GM23338 (cell line): ENCODE data around the gene COIL. TPM values are rescaled to one million over a fixed set of nuclear protein-coding genes. Genes with fewer than 3 reads are reported as not detected.

Experiments
- ATAC-seq: fragments of 200-7000 bp; cut with Tn5 transposase; 3 replicates; pipeline ENCODE4 v1.9.1; 2020
- DNase-seq: peaks from one replicate; pipeline ENCODE4 v3.0.0-alpha.2; 2015; ENCODE audit warnings: low spot score
- H2AFZ ChIP-seq: fragments of 200-600 bp; sonication (generic); 2 replicates; pipeline ENCODE4 v1.8.0; 2016; ENCODE audit warnings: antibody characterized with exemption, mild to moderate bottlenecking, moderate library complexity
- H3F3A ChIP-seq: fragments of 200-600 bp; sonication (generic); replicated peaks from 2 replicates; pipeline ENCODE4 v1.8.0; 2017; ENCODE audit warnings: antibody characterized with exemption, mixed run types, low read depth
- H3K27ac ChIP-seq: fragments of 200-600 bp; sonication (generic); 2 replicates; pipeline ENCODE4 v1.6.1; 2016; ENCODE audit warnings: low read depth
- H3K27me3 ChIP-seq: fragments of 200-600 bp; sonication (generic); 2 replicates; pipeline ENCODE4 v1.8.0; 2016; ENCODE audit warnings: mild to moderate bottlenecking, mixed run types, moderate library complexity; ENCODE audit not compliant: insufficient read depth
- H3K36me3 ChIP-seq: fragments of 200-600 bp; sonication (generic); 2 replicates; pipeline ENCODE4 v1.8.0; 2016; ENCODE audit warnings: mild to moderate bottlenecking; ENCODE audit not compliant: insufficient read depth
- H3K4me1 ChIP-seq: fragments of 200-600 bp; sonication (generic); 2 replicates; pipeline ENCODE4 v1.8.0; 2016; ENCODE audit warnings: mild to moderate bottlenecking, moderate library complexity; ENCODE audit not compliant: insufficient read depth
- H3K4me2 ChIP-seq: fragments of 200-600 bp; sonication (generic); 2 replicates; pipeline ENCODE4 v1.7.1; 2017; ENCODE audit warnings: mixed run types
- H3K4me3 ChIP-seq: fragments of 200-600 bp; sonication (generic); 2 replicates; pipeline ENCODE4 v1.6.1; 2016; ENCODE audit warnings: mixed run types
- H3K79me2 ChIP-seq: fragments of 200-600 bp; sonication (generic); replicated peaks from 2 replicates; pipeline ENCODE4 v1.8.0; 2017; ENCODE audit warnings: mild to moderate bottlenecking; ENCODE audit not compliant: insufficient read depth
- H3K9me2 ChIP-seq: fragments of 200-600 bp; sonication (generic); 2 replicates; pipeline ENCODE4 v1.8.0; 2017; ENCODE audit not compliant: insufficient read depth
- H4K20me1 ChIP-seq: fragments of 200-600 bp; sonication (generic); replicated peaks from 2 replicates; pipeline ENCODE4 v1.8.0; 2017; ENCODE audit warnings: mild to moderate bottlenecking; ENCODE audit not compliant: insufficient read depth
- H3K27ac Mint-ChIP-seq: 2 replicates; pipeline ENCODE4 v1.8.0; 2020; ENCODE audit warnings: inconsistent platforms, mild to moderate bottlenecking, moderate library complexity, mixed read lengths
- H3K27me3 Mint-ChIP-seq: 3 replicates; pipeline ENCODE4 v1.8.0; 2022; ENCODE audit warnings: low read depth, mild to moderate bottlenecking, moderate library complexity, mixed read lengths, inconsistent platforms; ENCODE audit not compliant: insufficient read depth, poor library complexity
- H3K36me3 Mint-ChIP-seq: 3 replicates; pipeline ENCODE4 v1.8.0; 2021; ENCODE audit warnings: low read depth, mild to moderate bottlenecking, inconsistent platforms, moderate library complexity, mixed read lengths
- H3K4me1 Mint-ChIP-seq: 3 replicates; pipeline ENCODE4 v1.8.0; 2020; ENCODE audit warnings: mild to moderate bottlenecking, inconsistent platforms, mixed read lengths
- H3K4me3 Mint-ChIP-seq: 3 replicates; pipeline ENCODE4 v1.8.0; 2021; ENCODE audit warnings: moderate library complexity, mild to moderate bottlenecking, inconsistent platforms, mixed read lengths
- H3K9me3 Mint-ChIP-seq: 3 replicates; pipeline ENCODE4 v1.8.0; 2020; ENCODE audit warnings: moderate library complexity, mild to moderate bottlenecking, inconsistent platforms, mixed read lengths
- CTCF ChIP-seq, 2 experiments: fragments of 200-600 bp in 1 of 2; sonication (generic) in 1 of 2; conservative IDR thresholded peaks; 2 replicates each; pipeline versions ENCODE4 v1.5.1 to v1.6.1; 2016 to 2017; ENCODE audit warnings: antibody characterized with exemption in 2 of 2, low read depth in 2 of 2, mild to moderate bottlenecking in 2 of 2, moderate library complexity in 1 of 2
- EZH2 ChIP-seq: fragments of 200-600 bp; sonication (generic); IDR thresholded peaks from one replicate; pipeline ENCODE4 v1.8.0; 2017; ENCODE audit warnings: antibody characterized with exemption, mild to moderate bottlenecking, low read depth; ENCODE audit not compliant: unreplicated experiment
- EZH2phosphoT487 ChIP-seq: fragments of 200-600 bp; sonication (generic); IDR thresholded peaks from one replicate; pipeline ENCODE4 v1.8.1; 2018; ENCODE audit warnings: antibody characterized with exemption; ENCODE audit not compliant: unreplicated experiment
- NANOG ChIP-seq: IDR thresholded peaks from 2 replicates; pipeline ENCODE4 v1.6.1; 2016; ENCODE audit warnings: antibody characterized with exemption, borderline replicate concordance
- STAT1 ChIP-seq: IDR thresholded peaks from one replicate; pipeline ENCODE4 v1.6.1; 2016; ENCODE audit warnings: antibody characterized with exemption; ENCODE audit not compliant: unreplicated experiment
- ZNF331 ChIP-seq: fragments of 250-450 bp; sonication (Bioruptor Pico); IDR thresholded peaks from 2 replicates; pipeline ENCODE4 v1.5.0; 2020; ENCODE audit warnings: low read depth, mild to moderate bottlenecking, moderate library complexity
- polyA plus RNA-seq: library from polyadenylated mRNA; unstranded; fragments of >200 nt; fragmentation: Nextera tagmentation; extraction: Ambion mirVana; gene quantifications from 2 replicates; pipeline ENCODE4 v1.2.1, GENCODE V29; 2016
- total RNA-seq: library from RNA; depleted of rRNA; stranded (reverse); fragments of >200 nt; shearing (Covaris generic); gene quantifications from 2 replicates; pipeline ENCODE4 v1.2.3, GENCODE V29; 2014
- TF ChIP-seq, protein P1 (sequence below): fragments of 250-450 bp; sonication (Bioruptor Pico); IDR thresholded peaks from 2 replicates; pipeline ENCODE4 v1.5.0; 2020; ENCODE audit warnings: mild to moderate bottlenecking, moderate library complexity

Gene COIL
- total and polyA plus RNA-seq, 2 experiments from 2014 or later: 18.5 to 32.2 TPM

- TF ChIP-seq, protein P1, sequence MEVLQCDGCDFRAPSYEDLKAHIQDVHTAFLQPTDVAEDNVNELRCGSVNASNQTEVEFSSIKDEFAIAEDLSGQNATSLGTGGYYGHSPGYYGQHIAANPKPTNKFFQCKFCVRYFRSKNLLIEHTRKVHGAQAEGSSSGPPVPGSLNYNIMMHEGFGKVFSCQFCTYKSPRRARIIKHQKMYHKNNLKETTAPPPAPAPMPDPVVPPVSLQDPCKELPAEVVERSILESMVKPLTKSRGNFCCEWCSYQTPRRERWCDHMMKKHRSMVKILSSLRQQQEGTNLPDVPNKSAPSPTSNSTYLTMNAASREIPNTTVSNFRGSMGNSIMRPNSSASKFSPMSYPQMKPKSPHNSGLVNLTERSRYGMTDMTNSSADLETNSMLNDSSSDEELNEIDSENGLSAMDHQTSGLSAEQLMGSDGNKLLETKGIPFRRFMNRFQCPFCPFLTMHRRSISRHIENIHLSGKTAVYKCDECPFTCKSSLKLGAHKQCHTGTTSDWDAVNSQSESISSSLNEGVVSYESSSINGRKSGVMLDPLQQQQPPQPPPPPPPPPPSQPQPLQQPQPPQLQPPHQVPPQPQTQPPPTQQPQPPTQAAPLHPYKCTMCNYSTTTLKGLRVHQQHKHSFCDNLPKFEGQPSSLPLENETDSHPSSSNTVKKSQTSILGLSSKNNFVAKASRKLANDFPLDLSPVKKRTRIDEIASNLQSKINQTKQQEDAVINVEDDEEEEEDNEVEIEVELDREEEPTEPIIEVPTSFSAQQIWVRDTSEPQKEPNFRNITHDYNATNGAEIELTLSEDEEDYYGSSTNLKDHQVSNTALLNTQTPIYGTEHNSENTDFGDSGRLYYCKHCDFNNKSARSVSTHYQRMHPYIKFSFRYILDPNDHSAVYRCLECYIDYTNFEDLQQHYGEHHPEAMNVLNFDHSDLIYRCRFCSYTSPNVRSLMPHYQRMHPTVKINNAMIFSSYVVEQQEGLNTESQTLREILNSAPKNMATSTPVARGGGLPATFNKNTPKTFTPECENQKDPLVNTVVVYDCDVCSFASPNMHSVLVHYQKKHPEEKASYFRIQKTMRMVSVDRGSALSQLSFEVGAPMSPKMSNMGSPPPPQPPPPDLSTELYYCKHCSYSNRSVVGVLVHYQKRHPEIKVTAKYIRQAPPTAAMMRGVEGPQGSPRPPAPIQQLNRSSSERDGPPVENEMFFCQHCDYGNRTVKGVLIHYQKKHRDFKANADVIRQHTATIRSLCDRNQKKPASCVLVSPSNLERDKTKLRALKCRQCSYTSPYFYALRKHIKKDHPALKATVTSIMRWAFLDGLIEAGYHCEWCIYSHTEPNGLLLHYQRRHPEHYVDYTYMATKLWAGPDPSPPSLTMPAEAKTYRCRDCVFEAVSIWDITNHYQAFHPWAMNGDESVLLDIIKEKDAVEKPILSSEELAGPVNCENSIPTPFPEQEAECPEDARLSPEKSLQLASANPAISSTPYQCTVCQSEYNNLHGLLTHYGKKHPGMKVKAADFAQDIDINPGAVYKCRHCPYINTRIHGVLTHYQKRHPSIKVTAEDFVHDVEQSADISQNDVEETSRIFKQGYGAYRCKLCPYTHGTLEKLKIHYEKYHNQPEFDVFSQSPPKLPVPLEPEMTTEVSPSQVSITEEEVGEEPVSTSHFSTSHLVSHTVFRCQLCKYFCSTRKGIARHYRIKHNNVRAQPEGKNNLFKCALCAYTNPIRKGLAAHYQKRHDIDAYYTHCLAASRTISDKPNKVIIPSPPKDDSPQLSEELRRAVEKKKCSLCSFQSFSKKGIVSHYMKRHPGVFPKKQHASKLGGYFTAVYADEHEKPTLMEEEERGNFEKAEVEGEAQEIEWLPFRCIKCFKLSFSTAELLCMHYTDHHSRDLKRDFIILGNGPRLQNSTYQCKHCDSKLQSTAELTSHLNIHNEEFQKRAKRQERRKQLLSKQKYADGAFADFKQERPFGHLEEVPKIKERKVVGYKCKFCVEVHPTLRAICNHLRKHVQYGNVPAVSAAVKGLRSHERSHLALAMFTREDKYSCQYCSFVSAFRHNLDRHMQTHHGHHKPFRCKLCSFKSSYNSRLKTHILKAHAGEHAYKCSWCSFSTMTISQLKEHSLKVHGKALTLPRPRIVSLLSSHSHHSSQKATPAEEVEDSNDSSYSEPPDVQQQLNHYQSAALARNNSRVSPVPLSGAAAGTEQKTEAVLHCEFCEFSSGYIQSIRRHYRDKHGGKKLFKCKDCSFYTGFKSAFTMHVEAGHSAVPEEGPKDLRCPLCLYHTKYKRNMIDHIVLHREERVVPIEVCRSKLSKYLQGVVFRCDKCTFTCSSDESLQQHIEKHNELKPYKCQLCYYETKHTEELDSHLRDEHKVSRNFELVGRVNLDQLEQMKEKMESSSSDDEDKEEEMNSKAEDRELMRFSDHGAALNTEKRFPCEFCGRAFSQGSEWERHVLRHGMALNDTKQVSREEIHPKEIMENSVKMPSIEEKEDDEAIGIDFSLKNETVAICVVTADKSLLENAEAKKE (CRISPR knock-in tag): no peak
- TF ChIP-seq ZNF331 (no peak), EZH2 (no peak), EZH2phosphoT487 (no peak), STAT1 (no peak)
Observed at GRCh38 chr17:57002904-57003303, 42.1 kb upstream of the COIL start (continued).

DNA sequence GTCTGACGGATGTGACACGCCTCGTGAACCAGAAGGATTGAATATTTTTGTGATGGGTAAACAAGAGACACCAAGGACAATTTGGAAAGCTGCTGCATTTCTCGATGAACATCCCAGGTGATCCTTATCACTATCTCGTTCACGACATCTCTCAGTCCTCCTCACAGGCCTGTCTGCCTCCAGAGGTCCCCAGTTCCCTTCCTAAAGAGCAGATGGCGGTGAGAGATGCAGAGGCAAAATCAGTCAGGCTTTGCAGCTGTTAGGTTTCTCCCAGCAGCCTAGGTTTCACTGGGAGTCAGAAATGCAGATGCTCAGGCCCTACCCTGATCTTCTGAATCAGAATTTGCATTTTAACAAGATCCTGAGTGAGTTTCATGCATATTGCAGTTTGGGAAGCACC, 40.7 kb upstream of the COIL start:
- Mint-ChIP-seq H3K36me3 (peaks cover 17% of the 10 kb centered on the region; the same call in 2 of the 3 replicates), H3K27me3 (peaks cover 5% of the 10 kb centered on the region), H3K4me1 (0 out of 3 replicates have a peak, but pooled peaks cover 4% of the 10 kb centered on the region), H3K4me3 (no peak overlapping the region), H3K27ac (no peak overlapping the region), H3K9me3 (no peaks in the 10 kb centered on the region)
- no peak overlapping the region for H2AFZ ChIP-seq
- no peak overlapping the region for H3K4me3 ChIP-seq
- H3K36me3 ChIP-seq: peaks cover 4% of the 10 kb centered on the region; the same call in 1 of the 2 replicates
- H3F3A ChIP-seq: no peaks in the 10 kb centered on the region
- H3K9me2 ChIP-seq: no peaks in the 10 kb centered on the region
- H3K27me3 ChIP-seq: no peaks in the 10 kb centered on the region
- no peak overlapping the region for H3K27ac ChIP-seq
- no peaks in the 10 kb centered on the region for H3K4me1 ChIP-seq
- no peaks in the 10 kb centered on the region for H4K20me1 ChIP-seq
- no peak overlapping the region for H3K4me2 ChIP-seq
- H3K79me2 ChIP-seq: no peaks in the 10 kb centered on the region
- TF ChIP-seq ZNF331: no peak
- TF ChIP-seq CTCF (conservative IDR thresholded peaks at IDR 0.05; ENCODE audit: low read depth in 2 of 2): peak; percentile 24 to 70; a peak in 3 of 4 replicates
- no peak for TF ChIP-seq NANOG
- peak; percentile 30 for DNase-seq
- peak; percentile 56; the same call in 2 of the 3 replicates for ATAC-seq
